B cell (primary cell): ENCODE results near the gene TELO2. TPM values are rescaled to one million over a fixed set of nuclear protein-coding genes. Genes with fewer than 3 reads are reported as not detected.

ENCODE experiments used
- ATAC-seq: fragments of 200-7000 bp; cut with Tn5 transposase; one replicate; pipeline ENCODE4 v1.10.0; 2021; ENCODE audit warnings: low read depth, mild to moderate bottlenecking, moderate number of reproducible peaks, moderate library complexity
- CTCF ChIA-PET: fragments of 350-600 bp; sonication (Branson Sonifier 250); formaldehyde crosslinking; loops from one replicate; lab custom pipeline; 2021; ENCODE audit warnings: antibody characterized with exemption, inconsistent platforms; lab: Charles Lee
- POLR2A ChIA-PET: fragments of 350-600 bp; sonication (Branson Sonifier 250); formaldehyde crosslinking; loops from one replicate; lab custom pipeline; 2021; ENCODE audit warnings: antibody characterized with exemption; lab: Charles Lee
- DNase-seq: peaks from one replicate; pipeline ENCODE4 v3.0.0; 2013
- H2AFZ ChIP-seq: 2 replicates; pipeline ENCODE4 v1.6.1; 2012; ENCODE audit warnings: mild to moderate bottlenecking, low read depth, low read length; ENCODE audit not compliant: insufficient read depth, poor library complexity, severe bottlenecking
- H3K27ac ChIP-seq, 2 donors: 1 replicate in 1 of 2; 2 replicates in 1 of 2; pipeline ENCODE4 v1.5.1; 2012 to 2013; ENCODE audit warnings: low read length in 2 of 2, mild to moderate bottlenecking in 2 of 2, moderate library complexity in 1 of 2
- H3K27me3 ChIP-seq, 4 experiments: fragments of 200-600 bp in 1 of 4; sonication (generic) in 1 of 4; replicated peaks in 1 of 4; 1 replicate in 2 of 4; 2 replicates in 2 of 4; pipeline versions ENCODE4 v1.6.1 to v1.7.0; 2013 to 2016; ENCODE audit warnings: low read length in 3 of 4, mild to moderate bottlenecking in 2 of 4, mixed read lengths in 1 of 4, moderate library complexity in 1 of 4; ENCODE audit not compliant: insufficient read depth in 4 of 4, control insufficient read depth in 3 of 4; ENCODE audit errors: control extremely low read depth in 1 of 4
- H3K36me3 ChIP-seq, 2 experiments: replicated peaks in 1 of 2; 1 replicate in 1 of 2; 2 replicates in 1 of 2; pipeline versions ENCODE4 v1.6.1 to v1.7.1; 2013; ENCODE audit warnings: low read length in 1 of 2; ENCODE audit not compliant: insufficient read depth in 2 of 2, control insufficient read depth in 1 of 2; ENCODE audit errors: control extremely low read depth in 1 of 2, extremely low read depth in 1 of 2
- H3K4me1 ChIP-seq, 2 donors: fragments of 200-600 bp in 1 of 2; sonication (generic) in 1 of 2; 1 replicate in 1 of 2; 2 replicates in 1 of 2; pipeline versions ENCODE4 v1.5.1 to v1.6.1; 2013 to 2017; ENCODE audit warnings: low read length in 2 of 2; ENCODE audit not compliant: control insufficient read depth in 2 of 2, insufficient read depth in 2 of 2
- H3K4me2 ChIP-seq: replicated peaks from 2 replicates; pipeline ENCODE3; 2012; ENCODE audit warnings: mild to moderate bottlenecking, low read depth, low read length; ENCODE audit not compliant: poor library complexity, severe bottlenecking
- H3K4me3 ChIP-seq, 5 experiments: fragments of 200-600 bp in 1 of 5; sonication (generic) in 1 of 5; 1 replicate in 3 of 5; 2 replicates in 2 of 5; pipeline versions ENCODE4 v1.5.1 to v1.7.0; 2011 to 2016; ENCODE audit warnings: low read length in 4 of 5, mild to moderate bottlenecking in 4 of 5, low read depth in 2 of 5, control low read depth in 1 of 5, moderate library complexity in 1 of 5; ENCODE audit not compliant: insufficient read depth in 1 of 5; ENCODE audit errors: control extremely low read depth in 1 of 5, extremely low read depth in 1 of 5
- H3K79me2 ChIP-seq: fragments of 200-600 bp; sonication (generic); one replicate; pipeline ENCODE4 v1.6.0; 2016; ENCODE audit warnings: low read length; ENCODE audit not compliant: control insufficient read depth, insufficient read depth
- H3K9ac ChIP-seq: fragments of 200-600 bp; sonication (generic); 2 replicates; pipeline ENCODE4 v1.6.1; 2017; ENCODE audit warnings: mild to moderate bottlenecking, low read length, moderate library complexity
- H3K9me3 ChIP-seq, 3 donors: one replicate each; pipeline versions ENCODE4 v1.6.1 to v1.7.1; 2013; ENCODE audit warnings: low read length in 2 of 3; ENCODE audit not compliant: control insufficient read depth in 2 of 3, insufficient read depth in 1 of 3; ENCODE audit errors: control extremely low read depth in 1 of 3
- H4K20me1 ChIP-seq: 2 replicates; pipeline ENCODE4 v1.6.0; 2012; ENCODE audit warnings: mild to moderate bottlenecking, low read length; ENCODE audit not compliant: insufficient read depth, control insufficient read depth, poor library complexity, severe bottlenecking
- H3K27ac Mint-ChIP-seq: one replicate; pipeline ENCODE4 v1.8.0; 2021; ENCODE audit warnings: mixed read lengths
- H3K27me3 Mint-ChIP-seq: one replicate; pipeline ENCODE4 v1.8.0; 2021; ENCODE audit warnings: mixed read lengths
- H3K4me1 Mint-ChIP-seq: one replicate; pipeline ENCODE4 v1.8.0; 2021; ENCODE audit warnings: mixed read lengths
- H3K4me3 Mint-ChIP-seq: one replicate; pipeline ENCODE4 v1.8.0; 2021; ENCODE audit warnings: mixed read lengths
- H3K9me3 Mint-ChIP-seq: one replicate; pipeline ENCODE4 v1.8.0; 2022; ENCODE audit warnings: mixed read lengths; ENCODE audit not compliant: insufficient read depth
- EZH2 ChIP-seq: IDR thresholded peaks from 2 replicates; pipeline ENCODE4 v1.6.1; 2012; ENCODE audit warnings: borderline replicate concordance, low read depth, mild to moderate bottlenecking, moderate library complexity, low read length; ENCODE audit not compliant: insufficient read depth, poor library complexity, severe bottlenecking
- WGBS: methylation state at CpG from one replicate; pipeline ENCODE4 v1.1.5; 2013; ENCODE audit warnings: missing lambda C conversion rate; ENCODE audit not compliant: insufficient coverage; 5-methylcytosine and 5-hydroxymethylcytosine counted together
- intact Hi-C: fragments of 100-400 bp; cut with micrococcal nuclease; formaldehyde crosslinking; loops from one replicate; pipeline ENCODE4 v1.10.0; 2022
- polyA plus RNA-seq: library from polyadenylated mRNA; depleted of rRNA; stranded (reverse); fragments of >200 nt; gene quantifications from 2 replicates; pipeline ENCODE4 v1.2.3, GENCODE V29; 2012
- total RNA-seq, 2 donors: library from RNA; stranded (reverse); fragments of 120-200 nt in 1 of 2; gene quantifications; 1 replicate in 1 of 2; 2 replicates in 1 of 2; pipeline versions ENCODE4 v1.2.3 to v1.2.4, GENCODE V29; 2013 to 2022
- TF ChIP-seq, protein P1 (sequence below): fragments of 200-600 bp; IDR thresholded peaks from one replicate; pipeline ENCODE4 v1.8.0; 2022; ENCODE audit warnings: antibody characterized with exemption, mild to moderate bottlenecking

TELO2 gene
- total and polyA plus RNA-seq, 2 donors (not counting 1 experiment from before 2014, with no cell fraction given): 81.9 to 136 TPM

DNA sequence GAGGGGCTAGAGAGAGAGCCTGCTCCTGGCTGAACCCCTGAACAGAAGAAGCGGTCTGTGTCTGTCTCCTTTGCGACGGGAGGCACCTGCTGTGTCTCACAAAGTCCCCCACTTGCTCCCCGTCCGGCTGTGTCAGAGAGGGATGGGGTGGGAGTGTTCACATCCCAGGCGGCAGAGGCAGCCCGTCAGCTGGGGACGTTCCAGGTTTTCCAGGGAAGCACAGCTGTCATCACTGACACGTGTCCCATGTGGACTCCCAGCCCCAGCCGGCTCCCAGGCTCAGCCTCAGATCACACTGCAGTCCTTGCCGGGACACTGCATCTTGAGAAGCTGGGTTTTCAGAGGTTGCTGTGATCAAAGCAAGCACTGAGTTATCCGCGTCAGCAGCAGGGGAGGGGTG, 1.6 kb downstream of the TELO2 start:
- H3K9me3 Mint-ChIP-seq: no peaks in the 10 kb centered on the region
- H3K27ac Mint-ChIP-seq: peak overlapping the region; percentile 79
- DNase-seq (no peak), ATAC-seq (no peak)
- Histone ChIP-seq H3K9me3 (no peaks in the 10 kb centered on the region), H2AFZ (no peak overlapping the region), H4K20me1 (peaks cover 33% of the 10 kb centered on the region), H3K4me3 (no peak overlapping the region), H3K79me2 (peaks cover 59% of the 10 kb centered on the region), H3K27ac (no peak overlapping the region), H3K4me2 (peak overlapping the region; percentile 99), H3K4me1 (peaks cover 17 to 25% of the 10 kb centered on the region in 2 donors), H3K27me3 (no peaks in the 10 kb centered on the region), H3K36me3 (peaks cover 0 to 36% of the 10 kb centered on the region in 2 experiments), H3K9ac (no peak overlapping the region)
- 93% methylated on average over 13 of the region's 13 CpGs for WGBS
- TF ChIP-seq, protein P1, sequence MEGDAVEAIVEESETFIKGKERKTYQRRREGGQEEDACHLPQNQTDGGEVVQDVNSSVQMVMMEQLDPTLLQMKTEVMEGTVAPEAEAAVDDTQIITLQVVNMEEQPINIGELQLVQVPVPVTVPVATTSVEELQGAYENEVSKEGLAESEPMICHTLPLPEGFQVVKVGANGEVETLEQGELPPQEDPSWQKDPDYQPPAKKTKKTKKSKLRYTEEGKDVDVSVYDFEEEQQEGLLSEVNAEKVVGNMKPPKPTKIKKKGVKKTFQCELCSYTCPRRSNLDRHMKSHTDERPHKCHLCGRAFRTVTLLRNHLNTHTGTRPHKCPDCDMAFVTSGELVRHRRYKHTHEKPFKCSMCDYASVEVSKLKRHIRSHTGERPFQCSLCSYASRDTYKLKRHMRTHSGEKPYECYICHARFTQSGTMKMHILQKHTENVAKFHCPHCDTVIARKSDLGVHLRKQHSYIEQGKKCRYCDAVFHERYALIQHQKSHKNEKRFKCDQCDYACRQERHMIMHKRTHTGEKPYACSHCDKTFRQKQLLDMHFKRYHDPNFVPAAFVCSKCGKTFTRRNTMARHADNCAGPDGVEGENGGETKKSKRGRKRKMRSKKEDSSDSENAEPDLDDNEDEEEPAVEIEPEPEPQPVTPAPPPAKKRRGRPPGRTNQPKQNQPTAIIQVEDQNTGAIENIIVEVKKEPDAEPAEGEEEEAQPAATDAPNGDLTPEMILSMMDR: no peak
- TF ChIP-seq EZH2: no peak
- peak overlapping the region; percentile 97 for H3K4me3 Mint-ChIP-seq
- H3K4me1 Mint-ChIP-seq: peaks cover 17% of the 10 kb centered on the region
- POLR2A ChIA-PET: interaction anchor here (2.8 to 2.9 kb wide), 2 partner anchors 35 to 74 kb away, joined by 16 to 21 read pairs; partner anchors contain the start of gene UQCC4
- no peaks in the 10 kb centered on the region for H3K27me3 Mint-ChIP-seq
- intact Hi-C loops: loop anchor here (5.0 kb wide), 1 partner anchor 118 kb away; the partner anchor contains the start of genes CRAMP1 and IFT140
- CTCF ChIA-PET: no interaction called here

DNA sequence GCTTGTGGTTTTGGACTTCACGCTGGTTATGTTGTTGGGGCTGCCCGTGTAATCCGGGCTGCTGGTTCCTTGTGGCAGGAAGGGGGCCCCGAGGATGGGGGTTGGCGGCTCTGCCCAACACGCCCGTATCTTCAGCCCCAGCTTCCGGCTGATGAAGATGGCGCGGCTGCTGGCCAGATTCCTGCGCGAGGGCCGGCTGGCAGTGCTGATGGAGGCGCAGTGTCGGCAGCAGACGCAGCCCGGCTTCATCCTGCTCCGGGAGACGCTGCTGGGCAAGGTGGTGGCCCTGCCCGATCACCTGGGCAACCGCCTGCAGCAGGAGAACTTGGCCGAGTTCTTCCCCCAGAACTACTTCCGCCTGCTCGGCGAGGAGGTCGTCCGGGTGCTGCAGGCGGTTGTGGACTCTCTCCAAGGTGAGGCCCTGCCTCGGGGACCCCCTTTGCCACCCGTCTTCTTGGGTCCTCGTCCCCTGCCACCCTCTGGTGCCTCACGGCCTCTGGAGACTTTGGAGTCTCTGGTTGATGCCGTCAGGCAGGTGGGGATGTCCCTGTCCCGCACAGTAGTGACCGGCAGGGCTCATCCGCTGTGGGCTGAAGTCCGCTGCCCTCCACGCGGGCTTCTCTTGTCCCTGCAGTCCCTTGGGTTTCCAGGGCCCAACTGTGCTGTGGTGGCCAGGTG, 2.2 kb downstream of the TELO2 start:
- 96% methylated on average over 38 of the region's 39 CpGs for WGBS
- Histone ChIP-seq H3K4me3 (no peak overlapping the region), H4K20me1 (peaks cover 39% of the 10 kb centered on the region), H3K4me1 (peaks cover 17 to 25% of the 10 kb centered on the region in 2 donors), H3K9ac (no peak overlapping the region), H3K27me3 (no peaks in the 10 kb centered on the region), H3K36me3 (peaks cover 0 to 42% of the 10 kb centered on the region in 2 experiments), H3K9me3 (no peaks in the 10 kb centered on the region), H3K27ac (no peak overlapping the region), H2AFZ (no peak overlapping the region), H3K4me2 (no peak overlapping the region), H3K79me2 (peaks cover 59% of the 10 kb centered on the region)
- ChIA-PET POLR2A (no interaction called here), CTCF (no interaction called here)
- intact Hi-C loops: no loop called here
- H3K27ac Mint-ChIP-seq: peak overlapping the region; percentile 46
- peaks cover 17% of the 10 kb centered on the region for H3K4me1 Mint-ChIP-seq
- DNase-seq (no peak), ATAC-seq (no peak)
- TF ChIP-seq EZH2: no peak
- TF ChIP-seq, protein P1: no peak
- no peaks in the 10 kb centered on the region for H3K27me3 Mint-ChIP-seq
- peak overlapping the region; percentile 53 for H3K4me3 Mint-ChIP-seq
- no peaks in the 10 kb centered on the region for H3K9me3 Mint-ChIP-seq
